Heart right ventricle (tissue), 16 donors: ENCODE results near the gene MOK. TPM values are rescaled to one million over a fixed set of nuclear protein-coding genes. Genes with fewer than 3 reads are reported as not detected.

Experiments used
- ATAC-seq, 8 donors: fragments of 200-7000 bp; cut with Tn5 transposase; one replicate each; pipeline ENCODE4 v1.9.1; 2020; ENCODE audit warnings: mild to moderate bottlenecking in 8 of 8, moderate library complexity in 8 of 8, moderate number of reproducible peaks in 1 of 8
- DNase-seq, 2 donors: peaks; one replicate each; pipeline ENCODE4 v3.0.0-alpha.2; 2020
- H3K27ac ChIP-seq, 10 donors: fragments of 200-600 bp; sonication (generic) in 2 of 10; one replicate each; pipeline versions ENCODE4 v1.5.0 to v1.8.0; 2020 to 2022; ENCODE audit warnings: mild to moderate bottlenecking in 3 of 10
- H3K27me3 ChIP-seq, 7 donors: fragments of 200-600 bp; one replicate each; pipeline ENCODE4 v1.8.0; 2021 to 2022; ENCODE audit warnings: mild to moderate bottlenecking in 2 of 7
- H3K36me3 ChIP-seq, 9 donors: fragments of 200-600 bp; sonication (generic) in 1 of 9; one replicate each; pipeline versions ENCODE4 v1.5.0 to v1.8.0; 2020 to 2022; ENCODE audit warnings: mild to moderate bottlenecking in 2 of 9
- H3K4me1 ChIP-seq, 9 donors: fragments of 200-600 bp; sonication (generic) in 1 of 9; one replicate each; pipeline versions ENCODE4 v1.5.0 to v1.8.0; 2020 to 2022; ENCODE audit warnings: mild to moderate bottlenecking in 4 of 9
- H3K4me3 ChIP-seq, 10 donors: fragments of 200-600 bp; sonication (generic) in 2 of 10; one replicate each; pipeline versions ENCODE4 v1.5.0 to v1.8.0; 2020 to 2022; ENCODE audit warnings: mild to moderate bottlenecking in 7 of 10, moderate library complexity in 2 of 10
- H3K9me3 ChIP-seq, 11 donors: fragments of 200-600 bp in 10 of 11; sonication (generic) in 2 of 11; one replicate each; pipeline versions ENCODE4 v1.5.0 to v1.8.0; 2013 to 2022; ENCODE audit warnings: mild to moderate bottlenecking in 2 of 11, control low read depth in 1 of 11, moderate library complexity in 1 of 11
- WGBS, 2 donors: extraction: QIAGEN DNeasy Blood & Tissue Kit; methylation state at CpG; one replicate each; pipeline ENCODE4 v1.1.7; 2013; ENCODE audit warnings: inconsistent platforms in 1 of 2; 5-methylcytosine and 5-hydroxymethylcytosine counted together
- intact Hi-C, 10 donors: fragments of 100-400 bp; cut with DNase I; formaldehyde crosslinking; loops; one replicate each; pipeline versions ENCODE4 v1.11.1 to v1.14.2; 2022
- polyA plus RNA-seq, 2 donors: library from polyadenylated mRNA; stranded (reverse); fragments of 200-250 nt; gene quantifications; one replicate each; pipeline ENCODE4 v1.2.3, GENCODE V29; 2013
- total RNA-seq, 10 donors: library from RNA; stranded (reverse); fragmentation: NEBNext Ultra II Directional in 3 of 10; extraction: Animal tissue kit (Norgen Biotek cat#: 25700) in 3 of 10; gene quantifications; one replicate each; pipeline versions ENCODE4 v1.2.1 to v1.2.4, GENCODE V29; 2021 to 2023
- TF ChIP-seq, protein P1 (sequence below), 9 donors: fragments of 200-600 bp; sonication (generic) in 2 of 9; IDR thresholded peaks; one replicate each; pipeline versions ENCODE4 v1.5.0 to v1.8.0; 2021 to 2022; ENCODE audit warnings: antibody characterized with exemption in 9 of 9, mild to moderate bottlenecking in 5 of 9, moderate library complexity in 1 of 9
- donor health status: Arrhythmogenic right ventricular cardiomyopathy.
- donor health status: ischemic (EF 13 %, LVEDD 7.1; RV severe dilation, severe dysfunction).
- donor health status: healthy with polysubstance abuse.
- donor health status: DM: no; HTN: yes; CAD: no.
- donor health status: DM: no; HTN: no; CAD: no.
- donor health status: ischemic (EF 25% LVEDD 6.9; RV normal size, moderate dysfunction).
- donor health status: ischemic (EF 25% LVEDD 5.7; RV mildly dilated, moderate dysfunction).
- donor health status: healthy.
- donor health status: DM: yes; HTN: yes; CAD: no.
- donor health status: Ischemic cardiomyopathy.
- donor health status: ischemic (EF 35%, LVEDD 5.7; RV mildly dilated, moderate dysfunction).
- donor health status: nonischemic (EF 11% LVEDD 7.7; RV severe dilation, severe dysfunction).
- donor health status: DM: yes; HTN: yes; CAD: no.
- donor health status: PGD.
- donor health status: ischemic (EF 29% LVEDD 5.4; RV normal size, mild dysfunction).
- donor health status: nonischemic (EF 23%, LVEDD 6.1; RV moderate dilation, normal function).

The MOK gene
- total and polyA plus RNA-seq, 12 donors = 6.6 to 19.8 (median 10.0) TPM

DNA sequence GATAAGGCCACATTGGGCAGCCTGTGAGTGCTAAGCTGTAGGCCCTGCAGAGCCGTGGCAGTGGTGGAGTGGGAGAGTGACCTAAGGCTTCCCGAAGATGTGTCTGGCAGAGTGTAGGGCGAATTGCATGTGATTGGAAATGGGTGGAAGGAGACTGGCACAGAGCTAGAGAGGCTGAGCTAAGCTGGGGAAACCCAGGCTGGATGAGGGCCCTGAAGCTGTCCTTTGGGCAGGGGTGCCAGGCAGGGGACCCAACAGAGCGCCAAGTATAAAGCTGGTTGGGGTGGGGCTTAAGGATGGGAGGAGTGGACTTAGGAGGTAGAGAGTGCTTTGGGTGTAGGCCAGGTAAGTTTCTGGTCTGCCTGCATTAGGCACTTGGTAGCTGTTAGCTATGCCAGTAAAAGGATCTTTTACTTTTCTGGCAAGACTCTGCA, 117.4 kb downstream of the MOK start:
- H3K27me3 ChIP-seq = no peaks in the 10 kb centered on the region
- DNase-seq = no peak
- H3K9me3 ChIP-seq = no peaks in the 10 kb centered on the region
- intact Hi-C loops = no loop called here
- ATAC-seq = peak in 7 of 8 donors; percentile 24 to 57 (median 36)
- H3K4me1 ChIP-seq = peaks cover 0 to 59% (median 43%) of the 10 kb centered on the region in 9 donors
- no peak overlapping the region for H3K4me3 ChIP-seq
- H3K27ac ChIP-seq = peak overlapping the region in 2 of 10 donors; percentile 19 to 49
- WGBS, 2 donors = 67 to 77% methylated on average over 4 of the region's 4 CpGs
- TF ChIP-seq, protein P1, sequence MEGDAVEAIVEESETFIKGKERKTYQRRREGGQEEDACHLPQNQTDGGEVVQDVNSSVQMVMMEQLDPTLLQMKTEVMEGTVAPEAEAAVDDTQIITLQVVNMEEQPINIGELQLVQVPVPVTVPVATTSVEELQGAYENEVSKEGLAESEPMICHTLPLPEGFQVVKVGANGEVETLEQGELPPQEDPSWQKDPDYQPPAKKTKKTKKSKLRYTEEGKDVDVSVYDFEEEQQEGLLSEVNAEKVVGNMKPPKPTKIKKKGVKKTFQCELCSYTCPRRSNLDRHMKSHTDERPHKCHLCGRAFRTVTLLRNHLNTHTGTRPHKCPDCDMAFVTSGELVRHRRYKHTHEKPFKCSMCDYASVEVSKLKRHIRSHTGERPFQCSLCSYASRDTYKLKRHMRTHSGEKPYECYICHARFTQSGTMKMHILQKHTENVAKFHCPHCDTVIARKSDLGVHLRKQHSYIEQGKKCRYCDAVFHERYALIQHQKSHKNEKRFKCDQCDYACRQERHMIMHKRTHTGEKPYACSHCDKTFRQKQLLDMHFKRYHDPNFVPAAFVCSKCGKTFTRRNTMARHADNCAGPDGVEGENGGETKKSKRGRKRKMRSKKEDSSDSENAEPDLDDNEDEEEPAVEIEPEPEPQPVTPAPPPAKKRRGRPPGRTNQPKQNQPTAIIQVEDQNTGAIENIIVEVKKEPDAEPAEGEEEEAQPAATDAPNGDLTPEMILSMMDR (IDR thresholded peaks at IDR 0.05) = no peak
- no peaks in the 10 kb centered on the region for H3K36me3 ChIP-seq

DNA sequence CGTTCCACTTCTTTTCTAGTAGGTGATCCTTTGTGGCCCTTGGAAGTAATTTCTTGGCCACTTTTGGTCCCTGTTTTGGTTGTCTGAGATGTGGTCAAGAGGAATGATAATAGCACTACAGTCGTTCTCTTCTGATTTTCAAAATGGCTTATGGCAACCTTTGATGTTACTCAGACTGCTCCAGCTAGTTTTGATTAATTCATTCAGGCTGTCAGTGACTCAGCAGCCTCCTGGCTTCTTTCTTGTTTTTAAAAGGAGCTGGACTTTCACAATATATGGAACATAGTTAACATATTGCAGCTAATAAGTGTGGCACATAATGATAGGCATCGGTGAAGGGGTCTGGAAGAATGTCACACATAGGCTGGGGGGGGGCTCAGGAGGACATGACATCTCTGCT, 117.9 kb downstream of the MOK start:
- no peaks in the 10 kb centered on the region for H3K9me3 ChIP-seq
- no peak for DNase-seq
- no peak overlapping the region for H3K4me3 ChIP-seq
- H3K4me1 ChIP-seq = peaks cover 0 to 64% (median 46%) of the 10 kb centered on the region in 9 donors
- 43 to 59% methylated on average over 3 of the region's 3 CpGs for WGBS, 2 donors
- H3K27me3 ChIP-seq = no peaks in the 10 kb centered on the region
- TF ChIP-seq, protein P1 (IDR thresholded peaks at IDR 0.05) = no peak
- H3K36me3 ChIP-seq = no peaks in the 10 kb centered on the region
- peak in 3 of 8 donors; percentile 44 to 57 (median 51) for ATAC-seq
- intact Hi-C loops = no loop called here
- H3K27ac ChIP-seq = peak overlapping the region in 2 of 10 donors; percentile 13 to 49

DNA sequence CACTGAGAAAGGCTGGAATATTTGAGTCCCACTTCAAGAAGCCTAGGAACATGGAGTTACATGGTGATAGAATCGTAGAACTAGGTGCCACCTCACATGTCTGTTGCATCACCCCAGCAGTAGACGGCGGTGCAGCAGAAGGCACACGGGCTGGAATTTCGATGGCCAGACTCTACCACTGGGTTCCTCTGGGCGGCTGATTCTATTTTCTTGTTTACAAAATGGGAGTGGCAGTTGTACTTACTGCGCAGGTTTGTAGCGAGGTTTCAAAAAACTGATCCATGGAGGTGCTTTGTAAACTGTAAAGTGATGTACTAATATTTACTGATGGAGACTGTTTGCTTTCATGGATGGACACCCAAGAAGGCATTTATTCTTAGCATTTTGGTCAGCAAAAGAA, 119.6 kb downstream of the MOK start:
- no peaks in the 10 kb centered on the region for H3K9me3 ChIP-seq
- no peaks in the 10 kb centered on the region for H3K27me3 ChIP-seq
- H3K4me1 ChIP-seq = peaks cover 0 to 69% (median 53%) of the 10 kb centered on the region in 9 donors
- no peak overlapping the region for H3K4me3 ChIP-seq
- DNase-seq = no peak
- no peak for ATAC-seq
- no peak overlapping the region for H3K27ac ChIP-seq
- TF ChIP-seq, protein P1 (IDR thresholded peaks at IDR 0.05) = no peak
- H3K36me3 ChIP-seq = no peaks in the 10 kb centered on the region
- intact Hi-C loops = no loop called here
- 90 to 94% methylated on average over 8 of the region's 8 CpGs for WGBS, 2 donors

DNA sequence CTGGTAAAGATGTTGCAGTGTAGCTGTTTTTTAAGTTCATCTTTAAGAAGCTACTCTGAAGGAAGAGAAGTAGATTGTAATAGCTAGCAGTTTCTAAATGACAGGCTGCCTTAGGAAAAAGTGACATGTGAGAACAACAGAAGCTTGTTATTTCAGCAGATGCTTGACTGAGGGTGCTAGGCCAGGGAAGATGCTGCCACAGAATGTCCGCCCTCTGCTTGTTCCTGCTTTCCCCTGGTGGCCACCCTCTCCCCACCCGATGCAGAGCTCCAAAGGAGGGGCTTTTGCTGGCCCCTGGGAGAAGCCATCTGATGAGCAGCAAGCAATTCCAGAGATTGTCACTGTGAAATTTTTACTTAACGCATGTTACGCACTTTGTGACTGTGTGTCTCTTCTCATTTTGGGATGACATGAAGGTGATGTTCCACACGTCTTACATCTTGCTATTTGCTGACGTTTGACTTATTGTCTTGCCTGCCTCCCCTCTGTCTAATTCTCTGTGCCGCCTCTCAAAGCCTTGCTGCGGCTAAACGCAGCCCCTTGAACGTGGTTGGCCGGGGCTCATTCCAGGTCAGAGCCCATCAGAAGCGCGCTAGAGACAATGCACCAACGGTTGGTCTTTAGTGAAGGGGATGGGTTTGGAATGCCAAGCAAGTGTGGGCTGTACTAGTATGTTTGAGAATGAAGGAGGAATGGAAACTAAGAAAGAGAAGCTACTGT, 120.5 kb downstream of the MOK start:
- Histone ChIP-seq H3K4me1 (peaks cover 0 to 70% (median 57%) of the 10 kb centered on the region in 9 donors), H3K36me3 (no peaks in the 10 kb centered on the region), H3K27ac (no peak overlapping the region), H3K4me3 (no peak overlapping the region), H3K27me3 (no peaks in the 10 kb centered on the region), H3K9me3 (no peaks in the 10 kb centered on the region)
- ATAC-seq (no peak), DNase-seq (no peak)
- intact Hi-C loops = no loop called here
- whole genome bisulfite sequencing, 2 donors = 83 to 86% methylated on average over 14 of the region's 14 CpGs
- TF ChIP-seq, protein P1 (IDR thresholded peaks at IDR 0.05) = no peak
